H54 (cell line): ENCODE results near the gene E2F2.
A peak's percentile ranks its signal among the peaks of the same experiment; 100 is the strongest.

ENCODE experiments used
- DNase-seq: peaks from one replicate; pipeline ENCODE4 v3.0.0; 2011; ENCODE audit warnings: low spot score, mixed read lengths; ENCODE audit not compliant: insufficient read length
- FAIRE-seq: peaks from 3 replicates; lab custom pipeline; 2011; peaks lifted over from hg19 to GRCh38; lab: Jason Lieb, UNC
- POLR2A ChIP-seq: IDR thresholded peaks from 2 replicates; pipeline ENCODE4 v1.6.1; 2011; ENCODE audit warnings: low read depth, mild to moderate bottlenecking, low read length

E2F2 gene

DNA sequence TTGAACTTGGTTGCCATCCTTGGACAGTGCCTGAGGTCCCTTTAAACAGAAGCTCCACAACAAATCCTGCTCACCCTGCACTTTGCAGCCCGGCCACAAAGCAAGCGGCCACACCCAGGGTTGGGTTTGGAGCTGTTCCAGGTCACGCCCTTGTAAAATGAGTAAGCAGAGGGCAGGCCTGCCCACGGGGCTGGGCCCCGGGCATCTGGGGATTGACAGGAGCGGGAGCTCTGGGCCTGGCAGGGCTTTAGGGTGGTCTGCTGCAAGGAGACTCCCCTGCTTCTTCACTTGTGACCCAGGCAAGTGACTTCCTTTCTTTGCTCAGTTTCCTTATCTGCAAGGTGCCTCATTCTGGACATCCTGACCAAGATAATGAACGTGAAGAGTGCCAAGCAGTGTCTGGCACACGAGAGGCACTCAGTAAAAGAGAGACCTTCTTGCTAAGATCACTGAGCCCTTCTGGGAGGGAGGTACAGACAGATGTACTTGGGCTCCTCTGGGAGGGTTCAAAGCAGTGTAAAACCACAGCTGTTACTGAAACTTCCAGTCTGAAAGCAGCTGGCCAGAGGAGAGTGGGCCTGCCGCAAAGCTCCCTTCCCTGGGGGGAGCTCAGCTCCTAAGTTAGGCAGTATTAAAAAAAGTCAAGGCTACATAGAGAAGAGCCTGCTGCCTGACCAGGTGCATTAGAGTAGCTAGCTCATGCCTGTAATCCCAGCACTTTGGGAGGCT, 2.6 kb downstream of the E2F2 start:
- DNase-seq, result peak; percentile 78
- TF ChIP-seq POLR2A, result no peak
- peak; percentile 62 for FAIRE-seq

- FAIRE-seq, result no peak
- no peak for DNase-seq
- TF ChIP-seq POLR2A, result no peak
Observed at GRCh38 chr1:23527900-23528249, 3.2 kb downstream of the E2F2 start.

DNA sequence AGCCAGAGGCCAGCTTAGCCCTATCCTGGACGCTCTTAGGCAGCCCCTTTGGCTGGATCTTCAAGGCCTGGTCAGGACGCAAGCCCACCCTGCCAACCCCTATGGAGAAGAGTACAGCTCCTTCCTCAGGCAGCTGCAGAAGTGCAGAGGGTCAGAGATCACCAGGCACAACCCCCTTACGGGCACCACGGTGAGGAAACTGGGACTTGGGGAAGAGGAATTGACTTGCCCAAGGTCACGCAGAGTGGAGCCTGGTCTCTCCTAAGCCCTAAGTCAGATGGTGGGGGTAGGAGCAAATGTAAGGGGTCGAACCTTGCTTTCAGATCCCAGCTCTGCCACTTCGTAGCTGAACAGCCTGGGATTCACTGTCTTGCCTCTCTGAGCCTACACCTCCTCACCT, 3.7 kb downstream of the E2F2 start:
- TF ChIP-seq POLR2A, result no peak
- no peak for FAIRE-seq
- DNase-seq, result no peak

GRCh38 chr1:23526329-23527041, 4.5 kb downstream of the E2F2 start:
- DNase-seq (no peak), FAIRE-seq (no peak)
- TF ChIP-seq POLR2A, result no peak

DNA sequence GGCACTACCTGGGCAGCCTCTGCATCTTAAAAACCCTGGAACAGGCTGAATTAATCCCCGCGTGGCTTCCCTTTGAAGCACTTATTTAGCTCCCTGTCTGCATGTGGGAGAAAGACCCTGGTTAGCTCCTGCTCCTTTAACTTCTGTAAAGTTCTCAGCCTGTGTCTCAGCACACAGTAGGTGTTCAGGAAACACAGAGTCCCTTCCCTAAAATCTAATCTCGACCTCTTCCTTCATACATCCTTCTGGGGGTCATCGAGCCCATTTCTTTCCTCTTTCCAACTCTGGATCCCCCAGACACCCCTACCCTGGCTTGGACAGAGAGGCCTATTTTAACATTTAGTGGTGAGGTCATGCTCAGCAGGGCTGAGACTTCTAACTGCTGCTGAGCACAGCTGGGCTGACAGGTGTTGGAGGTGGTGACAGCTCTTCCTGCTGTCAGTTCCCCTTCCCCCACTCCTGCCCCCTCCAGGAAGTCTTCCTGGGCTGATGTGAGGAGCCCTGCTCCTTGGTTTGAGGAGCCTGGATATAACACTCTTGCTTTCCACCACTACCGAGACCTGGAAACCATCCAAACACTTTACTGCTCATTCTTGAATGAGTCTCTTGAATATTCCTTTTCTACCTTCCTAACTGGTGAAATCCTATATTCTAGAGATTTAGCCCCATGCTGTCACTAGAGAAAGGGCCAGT, 5.3 kb downstream of the E2F2 start:
- DNase-seq (no peak), FAIRE-seq (no peak)
- no peak for TF ChIP-seq POLR2A

DNA sequence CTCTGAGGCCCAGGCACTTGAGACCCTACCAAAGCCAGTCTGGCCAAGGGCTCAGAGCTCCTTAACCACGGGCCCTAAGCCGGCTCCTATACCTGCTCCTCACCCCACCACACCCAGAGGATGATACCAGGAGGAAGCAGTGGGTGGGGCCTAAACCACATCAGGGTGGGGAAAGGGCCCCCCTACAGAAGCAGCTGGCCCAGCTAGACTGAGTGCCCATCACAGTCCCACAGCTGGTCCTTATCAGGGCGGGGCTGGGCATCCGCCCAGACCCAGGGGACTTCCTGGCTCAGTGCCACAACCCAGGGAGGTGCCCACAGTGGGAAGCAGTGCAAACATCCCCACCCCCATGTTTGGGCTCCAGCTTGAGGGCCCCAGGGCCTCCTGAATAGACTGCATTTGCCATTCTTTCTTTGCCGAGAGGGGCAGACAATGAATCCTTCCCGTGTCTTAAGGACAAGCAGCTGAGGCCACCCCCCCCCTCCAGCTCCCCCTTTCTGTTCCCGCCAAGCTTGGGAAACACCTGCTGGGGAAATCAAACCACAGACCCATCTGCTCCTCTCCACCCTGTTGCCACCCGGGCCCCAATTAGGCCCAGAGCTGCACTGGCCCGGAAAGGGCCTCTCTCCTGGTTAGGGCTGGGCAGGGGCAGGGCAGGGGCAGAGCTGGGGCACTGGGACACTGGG, 6.2 kb downstream of the E2F2 start:
- no peak for TF ChIP-seq POLR2A
- DNase-seq (no peak), FAIRE-seq (no peak)

DNA sequence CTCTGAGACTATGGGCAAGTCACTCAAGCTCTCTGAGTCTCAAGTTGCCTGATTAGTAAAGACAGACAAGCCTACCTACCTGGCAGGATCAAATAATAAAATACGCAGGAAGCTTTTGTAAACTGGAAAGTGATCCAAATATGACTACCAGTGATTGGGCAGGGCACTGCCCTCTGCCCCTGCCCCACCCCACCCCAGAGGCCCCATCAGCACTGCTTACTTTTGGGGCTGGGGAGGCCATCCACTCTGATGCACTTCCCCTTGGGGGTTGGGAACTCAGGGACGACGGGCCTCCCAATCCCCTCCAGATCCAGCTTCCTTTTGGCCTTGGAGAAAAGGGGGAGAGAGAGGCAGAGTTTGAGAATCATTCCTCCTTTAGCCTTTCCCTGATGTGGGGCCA, 6.9 kb downstream of the E2F2 start:
- TF ChIP-seq POLR2A, result no peak
- FAIRE-seq, result no peak
- no peak for DNase-seq

GRCh38 chr1:23522244-23522982, 8.6 kb downstream of the E2F2 start:
- TF ChIP-seq POLR2A, result no peak
- FAIRE-seq (no peak), DNase-seq (no peak)

- no peak for DNase-seq
Observed at GRCh38 chr1:23521588-23521987, 9.4 kb downstream of the E2F2 start.

GRCh38 chr1:23517581-23517980, 13.5 kb downstream of the E2F2 start:
- no peak for TF ChIP-seq POLR2A
- DNase-seq, result no peak
- no peak for FAIRE-seq

More at GRCh38 chr1:23521588-23521987, 9.4 kb downstream of the E2F2 start:
- no peak for FAIRE-seq
- no peak for TF ChIP-seq POLR2A

DNA sequence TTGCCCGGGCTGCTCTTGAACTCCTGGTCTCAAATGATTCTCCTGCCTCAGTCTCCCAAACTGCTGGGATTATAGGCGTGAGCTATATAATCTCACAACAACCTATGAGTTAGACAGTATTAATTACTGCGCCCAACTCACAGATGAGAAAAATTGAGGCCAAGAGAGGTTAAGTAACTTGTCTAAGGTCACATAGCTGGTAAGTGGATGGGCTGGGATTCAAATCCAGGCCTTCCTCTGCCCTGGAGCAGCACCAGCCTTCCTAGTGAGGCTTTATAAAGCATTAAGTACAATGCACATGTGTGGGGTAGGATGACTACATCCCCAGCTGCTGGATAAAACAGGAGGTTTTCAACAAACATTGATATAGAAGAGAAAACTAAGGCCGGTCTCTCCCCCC, 15.1 kb downstream of the E2F2 start:
- DNase-seq (no peak), FAIRE-seq (no peak)
- no peak for TF ChIP-seq POLR2A

- DNase-seq (no peak), FAIRE-seq (no peak)
- TF ChIP-seq POLR2A, result no peak
Observed at GRCh38 chr1:23514111-23514679, 16.8 kb downstream of the E2F2 start.

GRCh38 chr1:23509896-23510295, 21.1 kb downstream of the E2F2 start:
- no peak for FAIRE-seq
- TF ChIP-seq POLR2A, result no peak
- DNase-seq, result no peak
